K562 (cell line): ENCODE results near the gene HARS1. TPM values are rescaled to one million over a fixed set of nuclear protein-coding genes. Genes with fewer than 3 reads are reported as not detected.
A peak's percentile ranks its signal among the peaks of the same experiment; 100 is the strongest.

ENCODE experiments used
- CREBBP ChIP-seq: IDR thresholded peaks from one replicate; pipeline ENCODE4 v1.6.1; 2012; ENCODE audit warnings: low read depth, mild to moderate bottlenecking, control low read depth, inconsistent platforms, low read length
- DACH1 ChIP-seq: fragments of 450-650 bp; IDR thresholded peaks from 2 replicates; pipeline ENCODE4 v1.6.1; 2018; ENCODE audit not compliant: partially characterized antibody
- ESRRB ChIP-seq: fragments of 250-450 bp; sonication (Bioruptor Pico); IDR thresholded peaks from 2 replicates; pipeline ENCODE4 v1.5.0; 2020; ENCODE audit warnings: mild to moderate bottlenecking, moderate library complexity, borderline replicate concordance
- HDAC1 ChIP-seq, 2 experiments: fragments of 450-650 bp; IDR thresholded peaks; 2 replicates each; pipeline ENCODE4 v1.6.1; 2016 to 2017; ENCODE audit warnings: inconsistent platforms in 1 of 2, mild to moderate bottlenecking in 1 of 2, moderate library complexity in 1 of 2
- HDGF ChIP-seq: fragments of 450-650 bp; IDR thresholded peaks from 2 replicates; pipeline ENCODE4 v1.6.1; 2016
- ID3 ChIP-seq, 2 experiments: fragments of 250-450 bp in 1 of 2; fragments of 450-650 bp in 1 of 2; sonication (Bioruptor Pico) in 1 of 2; IDR thresholded peaks; 2 replicates each; pipeline versions ENCODE4 v1.6.1 to v1.8.0; 2016 to 2021; ENCODE audit warnings: mild to moderate bottlenecking in 2 of 2, moderate library complexity in 2 of 2, missing compliant biosample characterization in 1 of 2, missing genetic modification characterization in 1 of 2
- IRF2 ChIP-seq: sonication (generic); formaldehyde crosslinking; IDR thresholded peaks from 2 replicates; pipeline ENCODE4 v1.8.1; 2022; ENCODE audit warnings: mild to moderate bottlenecking, missing genetic modification reagents
- JUN ChIP-seq, 2 experiments: sonication (generic) in 1 of 2; formaldehyde crosslinking in 1 of 2; IDR thresholded peaks; 2 replicates each; pipeline versions ENCODE4 v1.6.1 to v1.8.0; 2012 to 2022; ENCODE audit warnings: borderline replicate concordance in 2 of 2, mild to moderate bottlenecking in 2 of 2, improper control_type of control experiment in 1 of 2, low read depth in 1 of 2, low read length in 1 of 2, missing genetic modification reagents in 1 of 2
- KDM4B ChIP-seq, 2 experiments: fragments of 450-650 bp in 1 of 2; sonication (generic) in 1 of 2; IDR thresholded peaks; 2 replicates each; pipeline ENCODE4 v1.6.1; 2016 to 2017; ENCODE audit warnings: borderline replicate concordance in 2 of 2, antibody characterized with exemption in 1 of 2, low read depth in 1 of 2, mild to moderate bottlenecking in 1 of 2
- MAFG ChIP-seq: fragments of 450-650 bp; conservative IDR thresholded peaks from 2 replicates; pipeline ENCODE4 v1.6.1; 2016; ENCODE audit warnings: missing genetic modification characterization, missing compliant biosample characterization
- NFATC3 ChIP-seq: fragments of 450-650 bp; IDR thresholded peaks from 2 replicates; pipeline ENCODE4 v1.6.1; 2017; ENCODE audit warnings: mild to moderate bottlenecking
- RBM22 ChIP-seq: fragments of 200-400 bp; formaldehyde crosslinking; IDR thresholded peaks from 2 replicates; pipeline ENCODE4 v1.6.1; 2018; ENCODE audit warnings: low read length, low read depth; ENCODE audit not compliant: poor library complexity, severe bottlenecking
- RNF2 ChIP-seq: sonication (generic); IDR thresholded peaks from 2 replicates; pipeline ENCODE4 v1.6.1; 2016
- STAT5B ChIP-seq: fragments of 250-450 bp; sonication (Bioruptor Pico); IDR thresholded peaks from 2 replicates; pipeline ENCODE4 v1.8.0; 2021; ENCODE audit warnings: mild to moderate bottlenecking, inconsistent platforms
- ZBTB8A ChIP-seq: fragments of 450-650 bp; IDR thresholded peaks from 2 replicates; pipeline ENCODE4 v1.6.1; 2018; ENCODE audit warnings: mild to moderate bottlenecking, moderate library complexity; ENCODE audit not compliant: partially characterized antibody
- ZMIZ1 ChIP-seq, 2 experiments: fragments of 150-350 bp in 1 of 2; IDR thresholded peaks; 2 replicates each; pipeline ENCODE4 v1.6.1; 2012 to 2016; ENCODE audit warnings: low read depth in 2 of 2, low read length in 2 of 2, mild to moderate bottlenecking in 1 of 2, moderate library complexity in 1 of 2
- polyA plus RNA-seq, 8 experiments: library from polyadenylated mRNA; depleted of rRNA in 4 of 8; stranded (reverse) in 5 of 8; unstranded in 3 of 8; fragments of >200 nt; fragmentation: Nextera tagmentation in 2 of 8; fragmentation: Illumina TruSeq in 1 of 8; extraction: Ambion mirVana in 2 of 8; extraction: Trizol in 1 of 8; gene quantifications; 2 replicates each; pipeline versions ENCODE4 v1.2.1 to v1.2.3, GENCODE V29; 2011 to 2014; ENCODE audit warnings: inconsistent platforms in 1 of 8, missing spikeins in 1 of 8
- total RNA-seq, 7 experiments: library from RNA; depleted of rRNA in 6 of 7; stranded (reverse); fragments of >200 nt in 6 of 7; fragmentation: Illumina TruSeq in 2 of 7; extraction: Trizol in 2 of 7; gene quantifications; 2 replicates each; pipeline versions ENCODE4 v1.2.1 to v1.2.3, GENCODE V29; 2011 to 2021; ENCODE audit warnings: low replicate concordance in 1 of 7
- TF ChIP-seq, protein P1 (sequence below): fragments of 450-650 bp; IDR thresholded peaks from 2 replicates; pipeline ENCODE4 v1.6.1; 2016; ENCODE audit warnings: missing biosample characterization, missing genetic modification characterization
- TF ChIP-seq, protein P2 (sequence below): fragments of 450-650 bp; IDR thresholded peaks from 2 replicates; pipeline ENCODE4 v1.6.1; 2016; ENCODE audit warnings: low read depth, mild to moderate bottlenecking, moderate library complexity
- TF ChIP-seq, protein P3 (sequence below): fragments of 250-450 bp; sonication (Bioruptor Pico); IDR thresholded peaks from 2 replicates; pipeline ENCODE4 v1.8.0; 2022; ENCODE audit warnings: inconsistent platforms, mild to moderate bottlenecking, moderate library complexity, borderline replicate concordance

Gene HARS1
- total and polyA plus RNA-seq, 9 of the 15 experiments (the other 6 are each of a cell fraction or from before 2014, with no cell fraction given) = 13.5 to 88.5 (median 75.2) TPM

- TF ChIP-seq ZMIZ1 (IDR thresholded peaks at IDR 0.05; ENCODE audit: low read depth in 2 of 2, low read length in 2 of 2) = no peak
- TF ChIP-seq, protein P1, sequence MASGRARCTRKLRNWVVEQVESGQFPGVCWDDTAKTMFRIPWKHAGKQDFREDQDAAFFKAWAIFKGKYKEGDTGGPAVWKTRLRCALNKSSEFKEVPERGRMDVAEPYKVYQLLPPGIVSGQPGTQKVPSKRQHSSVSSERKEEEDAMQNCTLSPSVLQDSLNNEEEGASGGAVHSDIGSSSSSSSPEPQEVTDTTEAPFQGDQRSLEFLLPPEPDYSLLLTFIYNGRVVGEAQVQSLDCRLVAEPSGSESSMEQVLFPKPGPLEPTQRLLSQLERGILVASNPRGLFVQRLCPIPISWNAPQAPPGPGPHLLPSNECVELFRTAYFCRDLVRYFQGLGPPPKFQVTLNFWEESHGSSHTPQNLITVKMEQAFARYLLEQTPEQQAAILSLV = no peak
- TF ChIP-seq HDGF = no peak
- no peak for TF ChIP-seq ZBTB8A
- TF ChIP-seq DACH1 = no peak
- TF ChIP-seq CREBBP = no peak
- no peak for TF ChIP-seq NFATC3
- peak in 1 of 2 experiments; percentile 53; a peak in 1 of 4 replicates for TF ChIP-seq HDAC1 (IDR thresholded peaks at IDR 0.05)
- no peak for TF ChIP-seq ESRRB (CRISPR knock-in tag)
- no peak for TF ChIP-seq ID3 (CRISPR knock-in tag; IDR thresholded peaks at IDR 0.05)
- no peak for TF ChIP-seq ID3 (tag; IDR thresholded peaks at IDR 0.05)
- TF ChIP-seq STAT5B = no peak
- TF ChIP-seq KDM4B (IDR thresholded peaks at IDR 0.05; ENCODE audit: borderline replicate concordance in 2 of 2, low read depth in 1 of 2) = no peak
- TF ChIP-seq, protein P2, sequence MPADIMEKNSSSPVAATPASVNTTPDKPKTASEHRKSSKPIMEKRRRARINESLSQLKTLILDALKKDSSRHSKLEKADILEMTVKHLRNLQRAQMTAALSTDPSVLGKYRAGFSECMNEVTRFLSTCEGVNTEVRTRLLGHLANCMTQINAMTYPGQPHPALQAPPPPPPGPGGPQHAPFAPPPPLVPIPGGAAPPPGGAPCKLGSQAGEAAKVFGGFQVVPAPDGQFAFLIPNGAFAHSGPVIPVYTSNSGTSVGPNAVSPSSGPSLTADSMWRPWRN = peak; percentile 8; the same call in 1 of the 2 replicates
- no peak for TF ChIP-seq IRF2 (CRISPR knock-in tag)
- TF ChIP-seq RBM22 = no peak
- TF ChIP-seq MAFG = no peak
- no peak for TF ChIP-seq JUN (IDR thresholded peaks at IDR 0.05; ENCODE audit: borderline replicate concordance, low read depth, low read length)
- TF ChIP-seq JUN (CRISPR knock-in tag; IDR thresholded peaks at IDR 0.05; ENCODE audit: borderline replicate concordance) = no peak
- TF ChIP-seq, protein P3, sequence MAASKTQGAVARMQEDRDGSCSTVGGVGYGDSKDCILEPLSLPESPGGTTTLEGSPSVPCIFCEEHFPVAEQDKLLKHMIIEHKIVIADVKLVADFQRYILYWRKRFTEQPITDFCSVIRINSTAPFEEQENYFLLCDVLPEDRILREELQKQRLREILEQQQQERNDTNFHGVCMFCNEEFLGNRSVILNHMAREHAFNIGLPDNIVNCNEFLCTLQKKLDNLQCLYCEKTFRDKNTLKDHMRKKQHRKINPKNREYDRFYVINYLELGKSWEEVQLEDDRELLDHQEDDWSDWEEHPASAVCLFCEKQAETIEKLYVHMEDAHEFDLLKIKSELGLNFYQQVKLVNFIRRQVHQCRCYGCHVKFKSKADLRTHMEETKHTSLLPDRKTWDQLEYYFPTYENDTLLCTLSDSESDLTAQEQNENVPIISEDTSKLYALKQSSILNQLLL (CRISPR knock-in tag) = no peak
- no peak for TF ChIP-seq RNF2
Measured at GRCh38 chr5:140700177-140701144, 9.3 kb upstream of the HARS1 start, which contains the start of gene ZMAT2 (continued).
